Endometrium (tissue), 2 donors: ENCODE results near the gene CES3.

Experiments
- FAIRE-seq: peaks from 2 replicates; lab custom pipeline; 2012; peaks lifted over from hg19 to GRCh38; lab: Jason Lieb, UNC
- donor health status: control.
- donor health status: control.

The CES3 gene, protein sequence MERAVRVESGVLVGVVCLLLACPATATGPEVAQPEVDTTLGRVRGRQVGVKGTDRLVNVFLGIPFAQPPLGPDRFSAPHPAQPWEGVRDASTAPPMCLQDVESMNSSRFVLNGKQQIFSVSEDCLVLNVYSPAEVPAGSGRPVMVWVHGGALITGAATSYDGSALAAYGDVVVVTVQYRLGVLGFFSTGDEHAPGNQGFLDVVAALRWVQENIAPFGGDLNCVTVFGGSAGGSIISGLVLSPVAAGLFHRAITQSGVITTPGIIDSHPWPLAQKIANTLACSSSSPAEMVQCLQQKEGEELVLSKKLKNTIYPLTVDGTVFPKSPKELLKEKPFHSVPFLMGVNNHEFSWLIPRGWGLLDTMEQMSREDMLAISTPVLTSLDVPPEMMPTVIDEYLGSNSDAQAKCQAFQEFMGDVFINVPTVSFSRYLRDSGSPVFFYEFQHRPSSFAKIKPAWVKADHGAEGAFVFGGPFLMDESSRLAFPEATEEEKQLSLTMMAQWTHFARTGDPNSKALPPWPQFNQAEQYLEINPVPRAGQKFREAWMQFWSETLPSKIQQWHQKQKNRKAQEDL

DNA sequence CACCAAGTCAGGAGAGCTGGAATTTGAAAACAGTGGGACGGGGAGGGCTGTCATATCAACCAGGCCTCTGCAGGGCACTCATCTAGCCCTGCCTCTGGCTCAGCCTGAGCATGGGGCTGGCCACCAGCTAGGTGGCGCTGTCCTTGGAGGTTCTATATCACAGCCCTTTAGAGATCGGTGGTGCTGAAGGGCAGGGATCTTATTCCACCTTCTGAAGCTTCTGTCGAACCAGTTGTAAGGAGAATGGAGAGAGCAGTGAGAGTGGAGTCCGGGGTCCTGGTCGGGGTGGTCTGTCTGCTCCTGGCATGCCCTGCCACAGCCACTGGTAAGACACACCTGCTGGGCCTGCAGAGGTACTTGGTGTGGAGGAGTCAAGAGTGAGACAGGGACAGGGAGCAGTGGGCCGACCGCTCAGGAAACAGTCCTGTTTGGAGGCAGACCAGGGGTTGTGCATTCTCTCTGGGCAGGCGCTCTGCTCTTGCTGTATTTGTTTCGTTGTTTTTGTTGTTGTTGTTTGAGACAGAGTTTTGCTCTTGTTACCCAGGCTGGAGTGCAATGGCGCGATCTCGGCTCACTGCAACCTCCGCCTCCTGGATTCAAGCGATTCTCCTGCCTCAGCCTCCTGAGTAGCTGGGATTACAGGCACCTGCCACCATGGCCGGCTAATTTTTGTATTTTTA, at the start of gene CES3:
TSS of gene CES3 (plus strand) at position 202 of the 680 bp plus-strand sequence. CDS start at position 244, 42 bp downstream.
- no peak for FAIRE-seq

GRCh38 chr16:66911801-66912200, 49.3 kb upstream of the CES3 start:
- FAIRE-seq: no peak

DNA sequence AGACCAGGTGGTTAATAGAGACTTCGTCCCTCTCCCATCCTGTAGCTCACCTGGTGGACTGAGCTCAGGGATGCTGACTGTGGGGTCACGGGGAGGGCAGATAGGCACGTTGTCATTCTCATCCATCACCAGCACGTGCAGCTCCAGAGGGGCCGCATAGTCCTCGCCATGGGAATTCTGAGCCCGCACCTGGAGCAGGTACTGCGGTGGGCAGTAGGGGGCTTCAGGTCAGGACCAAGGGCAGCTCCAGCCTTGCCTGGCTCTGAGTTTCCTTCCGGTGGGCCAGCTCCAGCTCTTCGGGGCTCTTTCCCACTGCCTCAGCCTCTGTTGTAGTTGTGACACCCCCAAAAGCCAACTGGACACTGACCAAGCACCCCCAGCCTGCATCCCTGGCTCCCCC, 48.0 kb upstream of the CES3 start:
- no peak for FAIRE-seq

DNA sequence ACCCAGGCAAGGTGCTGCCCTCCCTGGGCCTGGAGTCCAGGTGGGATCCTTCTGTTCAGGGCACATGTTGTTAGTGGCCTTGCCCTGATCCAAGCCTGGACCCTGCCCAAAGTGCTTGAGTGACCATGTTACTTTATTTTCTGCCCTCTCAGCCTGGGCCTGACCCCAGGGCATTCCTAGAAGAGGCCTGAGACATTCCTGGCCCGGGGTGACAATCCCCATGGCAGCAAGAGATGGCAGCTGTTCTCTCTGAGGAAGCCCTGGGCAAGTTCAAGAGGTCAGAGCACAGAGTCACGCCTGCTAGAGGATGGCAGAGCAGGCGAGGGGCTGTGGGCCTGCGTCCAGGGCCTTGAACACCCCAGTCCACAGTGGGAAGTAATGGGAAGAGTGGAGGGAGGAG, 47.4 kb upstream of the CES3 start:
- FAIRE-seq: no peak

DNA sequence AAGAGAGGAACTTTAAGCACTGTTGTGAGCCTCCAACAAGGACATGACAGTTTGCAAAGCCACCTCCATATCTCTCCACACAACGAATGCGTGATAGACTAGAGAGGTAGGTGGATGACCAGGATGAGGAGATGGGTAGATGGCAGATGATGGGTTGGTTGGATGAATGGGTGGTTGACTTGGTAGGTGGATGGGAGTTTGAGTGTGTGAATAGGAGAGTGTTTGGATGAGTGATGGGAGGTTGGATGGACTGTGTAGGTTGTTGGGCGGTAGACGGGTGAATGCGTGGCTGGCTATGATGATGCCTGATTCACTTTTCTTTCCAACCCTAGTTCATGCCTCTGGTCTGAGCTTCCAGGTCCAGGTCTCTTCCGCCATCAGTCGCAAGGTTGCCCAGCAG, 46.5 kb upstream of the CES3 start:
- FAIRE-seq: no peak

GRCh38 chr16:66915041-66915440, 46.0 kb upstream of the CES3 start:
- no peak for FAIRE-seq

GRCh38 chr16:66916518-66916917, 44.5 kb upstream of the CES3 start:
- no peak for FAIRE-seq

- no peak for FAIRE-seq
These were observed 43.3 kb upstream of the CES3 start for GRCh38 chr16:66917741-66918140.

GRCh38 chr16:66918355-66918754, 42.7 kb upstream of the CES3 start:
- no peak for FAIRE-seq

DNA sequence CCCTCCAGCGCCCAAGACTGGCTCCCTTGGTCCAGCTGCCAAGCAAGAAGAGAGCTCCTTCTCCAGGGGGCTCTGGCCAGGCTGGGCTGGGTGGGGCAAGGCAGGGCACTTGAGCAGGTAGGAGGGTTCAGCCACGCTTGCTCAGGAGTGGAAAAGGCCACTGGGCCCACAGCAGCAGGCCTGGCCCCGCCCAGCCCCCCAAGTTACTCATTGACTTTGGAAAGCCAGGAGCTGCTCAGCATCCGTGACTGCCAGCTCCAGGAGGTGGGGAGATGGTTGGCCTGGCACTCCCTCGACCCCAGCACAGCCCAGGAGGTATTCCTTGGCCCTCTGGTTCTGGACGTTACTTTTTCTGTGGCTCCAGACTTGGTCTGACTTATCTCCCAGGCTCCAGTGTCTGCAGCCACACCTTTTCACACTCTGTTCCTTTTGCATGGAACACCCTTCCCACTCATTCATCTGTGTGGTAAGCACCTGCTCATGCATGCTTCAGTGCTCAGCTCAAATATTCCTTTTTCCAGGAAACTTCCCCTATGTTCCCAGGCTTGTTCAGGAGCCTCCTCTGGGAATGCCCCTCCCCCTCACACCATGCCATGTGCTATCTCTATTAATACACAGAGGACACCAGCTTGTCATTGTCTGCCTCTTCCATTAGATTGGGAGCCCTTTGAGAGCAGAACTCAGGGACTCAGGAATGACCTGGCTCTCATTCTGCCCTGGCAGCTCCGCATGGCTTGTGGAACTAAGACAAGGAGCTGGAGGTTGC, 42.1 kb upstream of the CES3 start, which contains the start of gene CDH16:
TSS of gene CDH16 (minus strand) at position 83 of the 766 bp plus-strand sequence. CDS start 820 bp downstream, outside the sequence.
- FAIRE-seq: no peak

DNA sequence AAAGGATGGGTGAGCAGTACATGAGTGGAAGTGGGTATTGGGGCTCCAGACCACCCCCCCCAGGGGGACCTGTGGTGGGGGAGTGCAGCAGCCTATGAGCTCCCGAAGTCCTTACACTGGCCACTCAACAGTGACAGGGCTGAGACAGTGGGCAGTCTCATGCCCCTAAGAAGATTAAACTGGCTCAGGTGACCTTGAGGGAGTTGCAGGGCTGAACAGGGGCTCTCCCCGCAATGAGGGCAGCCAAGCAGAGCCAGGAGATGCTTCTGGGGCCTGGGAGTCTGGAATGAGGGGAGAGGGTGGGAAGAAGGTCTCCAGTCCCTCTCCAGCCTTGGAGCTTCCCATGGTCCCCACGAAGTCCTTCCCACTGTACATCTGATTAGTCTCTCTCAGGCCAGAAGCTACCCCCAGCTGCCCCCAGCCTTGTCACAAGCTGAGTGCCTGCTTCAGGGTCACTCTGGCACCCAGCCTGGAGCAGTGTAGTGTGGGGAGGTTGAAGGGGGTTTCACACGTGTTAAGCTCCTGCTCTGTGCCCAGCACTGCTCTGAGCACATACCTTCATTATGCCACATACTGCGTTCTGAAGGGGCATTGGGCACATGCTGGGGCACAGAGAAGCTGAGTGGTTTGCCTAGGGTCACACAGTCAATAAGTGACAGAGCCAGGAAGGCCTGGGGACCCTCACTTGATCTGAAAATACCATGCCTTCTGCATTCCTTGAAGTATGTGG, 41.3 kb upstream of the CES3 start:
- FAIRE-seq: no peak

- FAIRE-seq: no peak
These were observed 40.8 kb upstream of the CES3 start for GRCh38 chr16:66920299-66920590.

GRCh38 chr16:66920924-66921680, 40.0 kb upstream of the CES3 start:
- no peak for FAIRE-seq

DNA sequence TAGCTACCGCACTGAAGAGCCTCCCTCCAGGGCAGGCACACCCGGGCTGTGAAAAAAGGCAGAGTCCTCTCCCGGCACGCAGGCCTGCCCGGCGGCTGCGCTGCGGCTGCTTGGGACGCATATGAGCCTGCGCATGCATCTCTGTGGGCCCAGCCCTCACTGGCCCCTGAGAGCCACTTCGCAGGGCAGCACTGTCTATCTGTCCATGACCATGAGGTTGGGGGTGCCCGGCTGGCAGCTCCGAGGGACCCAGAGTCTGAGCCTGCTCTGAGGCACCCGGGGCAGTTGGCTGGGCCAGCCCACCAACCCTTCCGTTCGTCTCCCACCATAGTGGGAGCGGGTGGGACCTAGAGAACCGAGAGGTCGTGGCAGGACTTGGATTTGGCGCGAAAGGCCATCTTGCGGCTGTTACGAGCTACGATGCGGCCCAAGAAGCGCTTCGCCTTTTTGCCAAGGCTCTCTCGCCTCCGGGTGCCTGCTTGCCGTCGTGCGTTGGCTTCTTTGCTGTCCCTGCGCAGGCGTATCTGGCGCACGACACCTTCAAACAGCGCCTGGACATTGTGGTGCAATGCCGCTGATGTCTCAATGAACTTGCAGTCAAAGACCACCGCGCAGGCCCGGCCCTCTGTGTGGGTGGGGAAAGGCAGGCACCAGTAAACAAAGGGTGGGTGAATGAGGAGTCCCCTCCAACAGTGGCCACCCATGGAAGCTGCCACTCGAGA, 39.2 kb upstream of the CES3 start:
- FAIRE-seq: no peak

DNA sequence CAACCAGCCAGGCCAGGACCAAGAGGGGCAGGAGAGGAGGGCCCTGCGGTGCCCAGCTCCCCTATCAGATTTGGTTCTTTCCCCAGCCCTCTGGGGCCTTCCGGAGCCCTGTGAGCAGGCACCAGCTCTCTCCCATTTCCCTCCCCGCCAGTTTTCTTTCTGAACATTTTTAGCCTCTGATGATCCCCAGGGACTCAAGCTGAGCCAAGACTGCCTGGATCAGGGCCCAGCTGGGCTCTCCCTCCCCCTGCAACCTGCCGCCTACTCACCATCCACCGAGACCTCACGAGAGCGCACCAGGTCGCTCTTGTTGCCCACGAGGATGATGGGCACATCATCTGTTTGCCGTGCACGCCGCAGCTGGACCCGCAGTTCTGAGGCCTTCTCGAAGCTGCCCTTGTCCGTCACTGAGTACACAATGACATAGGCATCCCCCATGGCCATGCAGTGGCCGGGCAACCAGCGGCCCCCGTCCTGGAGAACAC, 37.8 kb upstream of the CES3 start:
- FAIRE-seq: no peak

DNA sequence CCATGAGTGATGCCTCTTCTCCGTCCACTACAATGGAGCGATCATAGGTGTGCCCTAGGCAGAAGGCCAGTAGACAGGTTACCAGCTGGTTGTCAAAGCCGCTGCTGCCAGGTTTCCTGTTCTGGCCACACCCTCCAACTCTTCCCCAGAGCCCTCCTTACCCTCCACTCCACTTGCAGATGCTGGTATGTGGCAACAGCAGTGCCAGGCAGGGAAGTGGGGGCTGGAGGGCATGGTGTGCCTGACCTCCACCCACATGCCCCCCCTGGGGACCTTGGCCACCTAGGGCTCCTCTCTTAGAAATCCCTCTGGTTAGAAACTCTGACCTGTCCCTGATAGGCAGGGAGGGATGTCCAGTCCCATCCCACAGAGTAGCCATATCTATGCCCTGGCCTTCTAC, 37.2 kb upstream of the CES3 start:
- no peak for FAIRE-seq

DNA sequence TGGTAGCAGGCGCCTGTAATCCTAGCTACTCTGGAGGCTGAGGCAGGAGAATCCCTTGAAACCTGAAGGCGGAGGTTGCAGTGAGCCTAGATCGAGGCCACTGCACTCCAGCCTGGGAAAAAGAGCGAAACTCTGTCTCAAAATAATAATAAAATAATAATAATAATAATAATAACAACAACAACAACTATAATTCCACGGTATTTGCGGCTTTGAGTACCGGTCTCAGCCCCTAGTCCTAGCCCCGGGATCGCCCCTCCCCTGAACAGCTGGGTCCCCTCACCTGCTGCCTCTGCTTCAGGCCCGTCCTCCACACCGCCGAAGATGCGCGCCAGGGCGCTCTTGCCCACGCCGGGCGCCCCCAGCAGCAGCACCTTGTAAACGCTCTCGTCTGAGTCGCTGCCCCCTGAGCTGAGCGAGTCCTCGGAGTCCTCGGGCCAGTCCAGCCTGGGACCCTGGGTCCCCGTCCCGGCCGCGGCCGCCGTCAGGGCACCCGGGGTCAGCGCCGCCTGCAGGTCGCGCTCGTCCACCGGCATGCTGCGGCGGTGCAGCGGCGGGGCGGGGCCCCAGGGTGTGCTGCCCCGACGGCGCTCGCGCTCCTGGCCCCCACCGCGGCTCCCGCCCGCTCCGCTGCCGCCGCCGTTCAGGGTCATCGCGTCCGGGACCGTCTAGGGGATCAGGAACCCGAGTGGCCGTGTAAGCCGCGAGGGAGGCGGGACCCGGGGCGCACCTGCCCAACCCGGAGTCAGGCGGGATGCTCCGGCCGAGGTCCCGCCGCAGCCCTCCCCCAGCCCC, 36.3 kb upstream of the CES3 start:
- no peak for FAIRE-seq

DNA sequence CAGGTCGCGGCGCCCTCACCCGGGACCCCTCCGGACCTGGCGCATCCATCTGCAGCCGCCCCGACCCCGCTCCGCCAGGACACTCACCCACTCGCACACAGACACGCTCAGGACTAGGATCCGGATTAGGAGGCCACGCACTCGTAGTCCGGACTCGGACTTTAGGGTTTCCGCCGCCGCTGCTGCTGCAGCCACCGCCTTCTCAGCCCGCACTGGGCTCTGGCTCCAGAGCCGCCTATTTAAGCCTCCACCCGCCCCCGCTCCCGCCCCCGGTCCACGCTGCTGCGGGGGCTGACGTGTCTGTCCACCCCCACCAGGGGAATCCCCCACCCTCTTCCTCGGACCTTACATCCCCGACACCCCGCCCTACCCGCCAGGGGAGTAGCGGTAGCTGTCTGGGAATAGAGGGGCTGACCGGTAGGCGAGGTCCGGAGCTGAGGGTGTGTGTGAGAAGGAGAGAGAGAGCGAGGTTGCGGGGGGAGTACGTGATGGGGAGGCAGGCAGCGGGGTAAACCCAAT, 35.7 kb upstream of the CES3 start, which contains the start of gene RRAD:
TSS of gene RRAD (minus strand) at position 214 of the 519 bp plus-strand sequence. CDS start 356 bp downstream, outside the sequence.
- FAIRE-seq: no peak
